Kidney (tissue), 14 donors: ENCODE measurements around the gene PPP2R2B. TPM values are rescaled to one million over a fixed set of nuclear protein-coding genes. Genes with fewer than 3 reads are reported as not detected.

Experiments
- DNase-seq, 5 donors: peaks; one replicate each; pipeline ENCODE4 v3.0.0-alpha.2; 2013 to 2020
- FAIRE-seq: peaks from 2 replicates; lab custom pipeline; 2012; peaks lifted over from hg19 to GRCh38; lab: Jason Lieb, UNC
- H3K27ac ChIP-seq, 2 donors: one replicate each; pipeline ENCODE4 v1.7.0; 2013; ENCODE audit warnings: low read depth in 2 of 2, low read length in 2 of 2, inconsistent platforms in 1 of 2
- H3K27me3 ChIP-seq: one replicate; pipeline ENCODE4 v1.7.1; 2013; ENCODE audit warnings: low read length, inconsistent platforms; ENCODE audit not compliant: control insufficient read depth, insufficient read depth
- H3K36me3 ChIP-seq, 3 donors: one replicate each; pipeline versions ENCODE4 v1.7.0 to v1.7.1; 2013; ENCODE audit warnings: low read length in 3 of 3, control low read depth in 1 of 3, inconsistent platforms in 1 of 3; ENCODE audit not compliant: insufficient read depth in 3 of 3, control insufficient read depth in 2 of 3
- H3K4me1 ChIP-seq, 3 donors: one replicate each; pipeline versions ENCODE4 v1.7.0 to v1.7.1; 2013; ENCODE audit warnings: low read length in 3 of 3, inconsistent platforms in 1 of 3, low read depth in 1 of 3; ENCODE audit not compliant: control insufficient read depth in 2 of 3, insufficient read depth in 2 of 3
- H3K4me3 ChIP-seq, 3 donors: one replicate each; pipeline versions ENCODE4 v1.7.0 to v1.8.1; 2013; ENCODE audit warnings: low read length in 3 of 3, control low read depth in 1 of 3, inconsistent platforms in 1 of 3
- H3K9ac ChIP-seq, 3 donors: one replicate each; pipeline versions ENCODE4 v1.7.0 to v1.7.1; 2013; ENCODE audit warnings: low read length in 3 of 3, control low read depth in 1 of 3, inconsistent platforms in 1 of 3
- H3K9me3 ChIP-seq, 3 donors: one replicate each; pipeline versions ENCODE4 v1.7.0 to v1.7.1; 2013; ENCODE audit warnings: low read length in 3 of 3, control low read depth in 1 of 3, inconsistent platforms in 1 of 3; ENCODE audit not compliant: control insufficient read depth in 2 of 3, insufficient read depth in 1 of 3
- CTCF ChIP-seq: IDR thresholded peaks from 3 replicates; pipeline ENCODE4 v1.5.1; 2012; ENCODE audit warnings: mild to moderate bottlenecking, moderate library complexity, borderline replicate concordance; ENCODE audit not compliant: insufficient read depth; ENCODE audit errors: extremely low read depth
- intact Hi-C: fragments of 100-400 bp; cut with DNase I; formaldehyde crosslinking; loops from one replicate; pipeline ENCODE4 v1.11.1; 2022
- polyA plus RNA-seq: library from polyadenylated mRNA; stranded (reverse); fragments of 350-450 nt; fragmentation: Illumina TruSeq; extraction: RNeasy Lipid Tissue Mini Kit (QIAGEN cat#74804); gene quantifications from one replicate; pipeline ENCODE4 v1.2.3, GENCODE V29; 2014; ENCODE audit warnings: low read depth, low replicate concordance; ENCODE audit not compliant: insufficient read depth
- total RNA-seq: library from RNA; stranded (reverse); fragmentation: NEBNext Ultra II Directional; extraction: Animal tissue kit (Norgen Biotek cat#: 25700); gene quantifications from one replicate; pipeline ENCODE4 v1.2.1, GENCODE V29; 2021
- donor health status: control.
- donor health status: control.
- donor health status: control.
- donor health status: control.
- donor health status: control.
- donor health status: DM: yes; HTN: yes; CAD: no.
- donor health status: Normal renal cell carcinoma (clear cell type).

Gene PPP2R2B
- total and polyA plus RNA-seq, 2 donors from 2014 or later, result 4.0 to 8.2 TPM

- no peaks in the 10 kb centered on the region for H3K4me1 ChIP-seq
- no peaks in the 10 kb centered on the region for H3K36me3 ChIP-seq
- FAIRE-seq, result no peak
- no peaks in the 10 kb centered on the region for H3K27me3 ChIP-seq
- no peak overlapping the region for H3K9ac ChIP-seq
- H3K4me3 ChIP-seq, result no peak overlapping the region
- H3K27ac ChIP-seq, result no peak overlapping the region
- intact Hi-C loops, result no loop called here
- no peak for TF ChIP-seq CTCF
- H3K9me3 ChIP-seq, result no peaks in the 10 kb centered on the region
- no peak for DNase-seq
These were observed 119.6 kb downstream of the PPP2R2B start for GRCh38 chr5:146758938-146759337.

GRCh38 chr5:146758076-146758475 lies 120.5 kb downstream of the PPP2R2B start:
- no peak overlapping the region for H3K9ac ChIP-seq
- no peaks in the 10 kb centered on the region for H3K4me1 ChIP-seq
- no peak overlapping the region for H3K4me3 ChIP-seq
- no peaks in the 10 kb centered on the region for H3K9me3 ChIP-seq
- DNase-seq (no peak), FAIRE-seq (no peak)
- H3K36me3 ChIP-seq, result no peaks in the 10 kb centered on the region
- no peak overlapping the region for H3K27ac ChIP-seq
- H3K27me3 ChIP-seq, result no peaks in the 10 kb centered on the region
- TF ChIP-seq CTCF, result no peak
- intact Hi-C loops, result no loop called here

- Histone ChIP-seq H3K9me3 (no peaks in the 10 kb centered on the region), H3K4me3 (no peak overlapping the region), H3K9ac (no peak overlapping the region), H3K27me3 (no peaks in the 10 kb centered on the region), H3K36me3 (no peaks in the 10 kb centered on the region), H3K27ac (no peak overlapping the region), H3K4me1 (no peaks in the 10 kb centered on the region)
- no peak for TF ChIP-seq CTCF
- DNase-seq (no peak), FAIRE-seq (no peak)
- intact Hi-C loops, result no loop called here
These were observed 122.0 kb downstream of the PPP2R2B start for GRCh38 chr5:146756546-146756945.

- Histone ChIP-seq H3K4me1 (no peaks in the 10 kb centered on the region), H3K9me3 (no peaks in the 10 kb centered on the region), H3K27ac (no peak overlapping the region), H3K36me3 (no peaks in the 10 kb centered on the region), H3K27me3 (no peaks in the 10 kb centered on the region), H3K9ac (no peak overlapping the region), H3K4me3 (no peak overlapping the region)
- intact Hi-C loops, result no loop called here
- no peak for TF ChIP-seq CTCF
- FAIRE-seq (no peak), DNase-seq (no peak)
These were observed 122.8 kb downstream of the PPP2R2B start for GRCh38 chr5:146755793-146756192.
